ENCODE results near the gene DOCK6.

Gene DOCK6, protein sequence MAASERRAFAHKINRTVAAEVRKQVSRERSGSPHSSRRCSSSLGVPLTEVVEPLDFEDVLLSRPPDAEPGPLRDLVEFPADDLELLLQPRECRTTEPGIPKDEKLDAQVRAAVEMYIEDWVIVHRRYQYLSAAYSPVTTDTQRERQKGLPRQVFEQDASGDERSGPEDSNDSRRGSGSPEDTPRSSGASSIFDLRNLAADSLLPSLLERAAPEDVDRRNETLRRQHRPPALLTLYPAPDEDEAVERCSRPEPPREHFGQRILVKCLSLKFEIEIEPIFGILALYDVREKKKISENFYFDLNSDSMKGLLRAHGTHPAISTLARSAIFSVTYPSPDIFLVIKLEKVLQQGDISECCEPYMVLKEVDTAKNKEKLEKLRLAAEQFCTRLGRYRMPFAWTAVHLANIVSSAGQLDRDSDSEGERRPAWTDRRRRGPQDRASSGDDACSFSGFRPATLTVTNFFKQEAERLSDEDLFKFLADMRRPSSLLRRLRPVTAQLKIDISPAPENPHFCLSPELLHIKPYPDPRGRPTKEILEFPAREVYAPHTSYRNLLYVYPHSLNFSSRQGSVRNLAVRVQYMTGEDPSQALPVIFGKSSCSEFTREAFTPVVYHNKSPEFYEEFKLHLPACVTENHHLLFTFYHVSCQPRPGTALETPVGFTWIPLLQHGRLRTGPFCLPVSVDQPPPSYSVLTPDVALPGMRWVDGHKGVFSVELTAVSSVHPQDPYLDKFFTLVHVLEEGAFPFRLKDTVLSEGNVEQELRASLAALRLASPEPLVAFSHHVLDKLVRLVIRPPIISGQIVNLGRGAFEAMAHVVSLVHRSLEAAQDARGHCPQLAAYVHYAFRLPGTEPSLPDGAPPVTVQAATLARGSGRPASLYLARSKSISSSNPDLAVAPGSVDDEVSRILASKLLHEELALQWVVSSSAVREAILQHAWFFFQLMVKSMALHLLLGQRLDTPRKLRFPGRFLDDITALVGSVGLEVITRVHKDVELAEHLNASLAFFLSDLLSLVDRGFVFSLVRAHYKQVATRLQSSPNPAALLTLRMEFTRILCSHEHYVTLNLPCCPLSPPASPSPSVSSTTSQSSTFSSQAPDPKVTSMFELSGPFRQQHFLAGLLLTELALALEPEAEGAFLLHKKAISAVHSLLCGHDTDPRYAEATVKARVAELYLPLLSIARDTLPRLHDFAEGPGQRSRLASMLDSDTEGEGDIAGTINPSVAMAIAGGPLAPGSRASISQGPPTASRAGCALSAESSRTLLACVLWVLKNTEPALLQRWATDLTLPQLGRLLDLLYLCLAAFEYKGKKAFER (N-terminal part only)

GRCh38 chr19:11261971-11262839, at the start of gene DOCK6:
Gene DOCK6 (minus strand): TSS chr19:11262524. CDS start chr19:11262440, 84 bp downstream.
- no peak for DNase-seq (ENCODE audit: low spot score)

- DNase-seq (ENCODE audit: low spot score): no peak
Observed at GRCh38 chr19:11306337-11306736, 44.0 kb upstream of the DOCK6 start.

- DNase-seq (ENCODE audit: low spot score): no peak
Observed at GRCh38 chr19:11304936-11305335, 42.6 kb upstream of the DOCK6 start.

DNA sequence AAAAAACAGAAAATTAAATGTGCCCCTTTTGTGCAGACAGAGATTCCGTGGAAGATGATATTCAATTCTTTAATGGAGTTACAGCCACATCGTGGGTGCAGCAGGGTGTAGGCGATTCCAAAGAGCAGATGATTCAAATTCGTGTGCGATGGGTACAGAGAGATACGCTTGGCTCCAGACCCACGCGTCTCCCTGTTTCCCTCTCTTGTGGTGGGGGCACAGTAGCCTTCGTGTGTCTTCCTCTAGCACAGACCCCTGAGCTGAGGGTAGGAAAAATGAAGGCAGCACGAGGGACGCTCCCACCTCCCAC, 38.4 kb upstream of the DOCK6 start:
- DNase-seq (ENCODE audit: low spot score): peak; percentile 64

DNA sequence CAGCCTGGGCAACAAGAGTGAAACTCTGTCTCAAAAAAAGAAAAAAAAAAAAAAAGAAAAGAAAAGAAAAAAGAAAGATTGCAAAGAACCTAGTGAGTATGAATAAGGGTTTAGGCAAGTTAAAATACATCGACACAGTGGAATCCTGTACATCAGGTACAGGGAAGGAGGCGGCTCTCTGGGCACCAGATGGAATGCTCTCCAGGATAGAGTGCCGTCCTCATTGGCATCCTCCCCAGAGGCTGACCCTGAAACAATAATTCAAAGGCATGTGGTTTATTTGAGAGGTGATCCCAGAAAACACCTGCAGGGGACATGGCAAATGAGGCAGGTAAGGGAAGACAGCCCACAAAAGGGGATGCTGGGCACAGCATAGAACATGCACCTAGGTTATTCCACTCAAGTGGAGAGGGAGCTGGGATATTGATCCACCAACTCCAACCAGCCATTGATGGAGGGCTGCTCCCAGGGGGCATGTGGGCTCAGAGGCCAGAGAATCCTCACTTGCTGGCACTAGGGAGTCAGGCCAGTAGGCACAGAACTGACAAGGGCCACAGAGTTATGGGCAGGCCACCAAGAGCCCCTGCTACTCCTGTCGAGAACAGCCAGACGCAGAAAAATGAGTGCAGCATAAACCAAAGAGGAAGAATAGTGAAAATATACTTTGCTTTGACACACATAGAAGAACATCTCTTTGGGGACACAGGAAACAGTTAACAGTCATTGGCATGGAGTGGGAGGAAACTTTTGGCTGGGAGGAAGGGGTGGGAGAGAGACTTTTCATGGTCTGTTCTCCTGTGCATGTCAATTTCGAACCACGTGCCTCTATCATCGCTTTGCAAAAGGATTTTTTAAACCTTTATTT, 37.9 kb upstream of the DOCK6 start:
- DNase-seq (ENCODE audit: low spot score): no peak

GRCh38 chr19:11296264-11296663, 33.9 kb upstream of the DOCK6 start:
- peak; percentile 56 for DNase-seq (ENCODE audit: low spot score)

- DNase-seq (ENCODE audit: low spot score): no peak
Observed at GRCh38 chr19:11295665-11296245, 33.4 kb upstream of the DOCK6 start, which contains the start of gene TSPAN16. Gene TSPAN16 (plus strand): TSS chr19:11296160. CDS start chr19:11296298, 138 bp downstream.

- DNase-seq (ENCODE audit: low spot score): no peak
Observed at GRCh38 chr19:11295180-11295579, 32.9 kb upstream of the DOCK6 start.

- peak; percentile 82 for DNase-seq (ENCODE audit: low spot score)
Observed at GRCh38 chr19:11293433-11294389, 31.4 kb upstream of the DOCK6 start.

DNA sequence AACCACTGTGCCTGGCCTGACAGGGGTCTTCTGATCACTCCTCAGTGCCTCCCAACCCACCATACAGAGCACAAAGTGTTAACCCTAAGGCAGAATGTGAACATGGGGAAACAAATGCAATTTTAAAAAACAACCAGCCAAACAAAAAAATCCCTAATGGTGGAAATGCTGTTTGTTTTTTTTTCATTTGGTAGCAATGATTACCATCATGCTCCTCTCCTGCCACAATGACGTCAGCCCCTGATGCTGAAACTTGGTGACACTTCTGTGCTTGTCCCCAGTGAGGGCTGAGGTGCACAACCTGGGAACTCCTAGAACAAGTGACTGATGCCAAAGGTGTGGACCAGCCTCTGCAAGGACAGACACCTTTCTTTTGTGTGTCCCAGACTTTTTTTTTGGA, 29.7 kb upstream of the DOCK6 start:
- DNase-seq (ENCODE audit: low spot score): no peak

GRCh38 chr19:11291415-11291814, 29.1 kb upstream of the DOCK6 start:
- no peak for DNase-seq (ENCODE audit: low spot score)

GRCh38 chr19:11290256-11290655, 27.9 kb upstream of the DOCK6 start:
- no peak for DNase-seq (ENCODE audit: low spot score)

- DNase-seq (ENCODE audit: low spot score): no peak
Observed at GRCh38 chr19:11288349-11288748, 26.0 kb upstream of the DOCK6 start.

DNA sequence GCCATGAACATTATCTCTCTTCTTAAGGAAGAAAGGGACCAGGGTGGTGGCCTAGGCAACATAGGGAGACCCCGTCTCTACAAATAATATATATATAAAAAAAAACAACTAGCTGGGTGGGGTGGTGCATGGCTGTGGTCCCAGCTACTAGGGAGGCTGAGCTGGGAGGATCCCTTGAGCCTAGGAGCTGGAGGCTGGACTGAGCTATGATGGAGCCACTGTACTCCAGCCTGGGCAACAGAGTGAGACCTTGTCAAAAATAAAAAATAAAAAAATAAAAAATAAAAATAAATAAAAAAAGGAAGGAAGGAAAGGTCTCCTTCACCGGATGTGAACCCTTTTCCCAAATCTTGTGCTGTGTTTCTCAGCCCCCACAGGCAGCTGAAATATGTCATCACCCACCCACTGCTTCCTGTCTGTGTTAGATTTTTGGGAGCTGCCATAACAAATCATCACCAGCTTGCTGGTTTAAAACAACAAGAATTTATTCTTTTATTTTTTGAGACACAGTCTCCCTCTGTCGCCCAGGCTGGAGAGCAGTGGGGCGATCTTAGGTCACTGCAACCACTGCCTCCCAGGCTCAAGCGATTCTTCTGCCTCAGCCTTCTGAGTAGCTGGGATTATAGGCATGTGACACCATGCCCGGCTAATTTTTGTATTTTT, 24.1 kb upstream of the DOCK6 start:
- no peak for DNase-seq (ENCODE audit: low spot score)

DNA sequence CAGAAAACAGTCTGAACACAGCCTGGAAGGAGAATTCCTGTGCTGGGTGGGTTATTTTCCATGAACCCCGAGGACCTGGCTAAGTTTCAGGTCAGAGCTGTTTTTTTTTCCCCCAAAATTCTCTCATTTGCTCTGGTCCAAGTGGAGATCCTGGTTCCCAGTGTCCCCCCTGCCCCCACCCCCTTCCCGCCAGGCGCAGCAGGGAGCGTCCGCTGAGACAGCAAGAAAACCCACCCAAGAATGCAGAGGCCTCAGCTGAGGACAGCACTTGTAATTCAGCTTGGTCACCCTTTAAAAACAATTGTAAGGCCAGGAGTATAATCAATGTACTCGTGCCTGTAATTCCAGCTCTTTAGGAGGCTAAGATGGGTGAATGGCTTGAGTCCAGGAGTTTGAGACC, 22.2 kb upstream of the DOCK6 start:
- no peak for DNase-seq (ENCODE audit: low spot score)

- DNase-seq (ENCODE audit: low spot score): no peak
Observed at GRCh38 chr19:11281356-11282049, 19.2 kb upstream of the DOCK6 start.

DNA sequence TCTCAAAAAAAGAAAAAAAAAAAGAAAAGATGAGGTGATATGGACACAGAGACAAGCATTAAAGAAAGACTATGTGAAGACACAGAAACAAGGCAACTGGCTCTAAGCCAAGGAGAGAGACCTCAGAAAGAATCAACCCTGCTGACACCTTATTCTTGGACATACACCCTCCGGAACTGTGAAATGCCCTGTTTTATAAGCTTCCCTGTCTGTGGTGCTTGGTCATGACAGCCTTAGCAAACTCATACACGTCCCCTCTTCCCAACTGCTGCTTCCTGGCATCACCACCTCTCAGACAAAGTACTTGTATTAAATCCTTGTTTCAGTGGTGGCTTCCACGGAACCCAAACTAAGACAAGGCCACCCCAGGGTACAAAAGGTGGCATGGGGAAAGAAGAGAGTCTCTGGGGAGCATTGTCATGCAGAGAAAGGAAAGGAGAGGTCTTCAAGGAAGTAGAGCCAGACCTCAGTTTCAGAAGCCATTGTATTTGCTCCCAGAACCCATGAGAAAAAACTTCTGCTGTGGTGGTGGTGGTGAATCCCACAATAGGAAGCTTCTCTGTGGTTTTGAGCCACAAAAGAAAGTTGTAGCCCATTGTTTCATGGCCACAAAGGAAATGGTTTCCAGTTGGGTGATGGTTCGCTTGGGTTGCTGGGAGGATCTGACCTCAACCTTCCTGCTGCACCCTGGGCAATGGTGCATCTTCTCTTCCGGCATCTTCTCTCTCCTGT, 17.3 kb upstream of the DOCK6 start:
- no peak for DNase-seq (ENCODE audit: low spot score)
